COLO668 (cell line): ENCODE results near the gene GSN.

Experiments used
- DNase-seq: peaks from one replicate; lab custom pipeline; 2025; ENCODE audit not compliant: unreplicated experiment; lab: John Stamatoyannopoulos, UW

The GSN gene

GRCh38 chr9:121302341-121302740 lies 34.4 kb downstream of the GSN start:
- DNase-seq, result no peak

- DNase-seq, result no peak
These were observed 34.8 kb downstream of the GSN start for GRCh38 chr9:121302786-121303185.

GRCh38 chr9:121303456-121304451 lies 35.8 kb downstream of the GSN start:
- DNase-seq, result no peak

GRCh38 chr9:121304707-121305106 lies 36.7 kb downstream of the GSN start:
- no peak for DNase-seq

- DNase-seq, result no peak
These were observed 37.5 kb downstream of the GSN start for GRCh38 chr9:121305269-121305994.

- no peak for DNase-seq
These were observed 40.0 kb downstream of the GSN start for GRCh38 chr9:121307976-121308375.

- no peak for DNase-seq
These were observed 40.8 kb downstream of the GSN start for GRCh38 chr9:121308765-121309164.

- DNase-seq, result no peak
These were observed 41.2 kb downstream of the GSN start for GRCh38 chr9:121309171-121309570.

- no peak for DNase-seq
These were observed 42.0 kb downstream of the GSN start for GRCh38 chr9:121309833-121310425.

- no peak for DNase-seq
These were observed 42.6 kb downstream of the GSN start for GRCh38 chr9:121310571-121310970.

GRCh38 chr9:121312169-121312568 lies 44.2 kb downstream of the GSN start:
- no peak for DNase-seq

- no peak for DNase-seq
These were observed 45.6 kb downstream of the GSN start for GRCh38 chr9:121313458-121314152.

- DNase-seq, result no peak
These were observed 48.4 kb downstream of the GSN start for GRCh38 chr9:121316378-121316777.

- DNase-seq, result no peak
These were observed 49.0 kb downstream of the GSN start for GRCh38 chr9:121316852-121317373.

GRCh38 chr9:121317737-121318630 lies 50.0 kb downstream of the GSN start:
- no peak for DNase-seq

GRCh38 chr9:121318631-121319382 lies 50.8 kb downstream of the GSN start:
- DNase-seq, result no peak

- DNase-seq, result no peak
These were observed 51.4 kb downstream of the GSN start for GRCh38 chr9:121319383-121319780.

- no peak for DNase-seq
These were observed 53.1 kb downstream of the GSN start for GRCh38 chr9:121321016-121321503.
